Measurements from ENCODE around the gene GIN1. TPM values are rescaled to one million over a fixed set of nuclear protein-coding genes. Genes with fewer than 3 reads are reported as not detected.

The GIN1 gene
- total and polyA plus RNA-seq, 2 donors (not counting 1 experiment from before 2014, with no cell fraction given), result 4.0 to 7.6 TPM

DNA sequence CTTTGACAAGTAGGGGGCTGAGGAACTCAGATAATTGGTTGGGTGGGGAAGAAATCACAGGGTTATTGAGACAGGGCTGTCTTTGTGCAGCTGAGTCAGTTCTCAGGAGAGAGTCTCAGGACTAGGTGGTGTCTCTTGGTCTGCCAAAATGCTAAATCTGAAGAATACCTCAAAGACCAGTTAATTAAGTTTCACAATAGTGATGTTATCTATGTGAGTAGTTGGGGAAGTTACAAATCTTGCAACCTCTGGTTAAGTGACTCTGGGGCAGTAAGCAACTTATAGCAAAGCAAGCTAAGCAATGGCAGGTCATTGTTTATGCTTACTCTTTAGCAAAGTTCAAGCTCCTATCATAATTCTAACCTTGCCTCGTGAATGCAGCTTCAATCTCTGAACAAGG, 53.6 kb downstream of the GIN1 start:
- no peaks in the 10 kb centered on the region for H3K9me3 ChIP-seq (ENCODE audit: control insufficient read depth, insufficient read depth, low read depth, low read length)
- no peak for DNase-seq (ENCODE audit: low read depth in 2 of 2)

GRCh38 chr5:103060424-103060954, 59.4 kb downstream of the GIN1 start:
- DNase-seq (ENCODE audit: low read depth in 2 of 2), result no peak
- H2AFZ ChIP-seq (ENCODE audit: low read length), result no peak overlapping the region
- no peaks in the 10 kb centered on the region for H3K4me1 ChIP-seq (ENCODE audit: control insufficient read depth, extremely low read depth, insufficient read depth, low read length)
- H3K36me3 ChIP-seq (ENCODE audit: control insufficient read depth, insufficient read depth, low read length), result no peaks in the 10 kb centered on the region
- H3K79me2 ChIP-seq (ENCODE audit: control insufficient read depth, insufficient read depth, low read length), result no peaks in the 10 kb centered on the region
- H4K20me1 ChIP-seq (ENCODE audit: control insufficient read depth, extremely low read depth, insufficient read depth, low read length), result no peaks in the 10 kb centered on the region
- H3K9ac ChIP-seq (ENCODE audit: insufficient read depth, low read length), result no peak overlapping the region
- H3K4me3 ChIP-seq (replicated peaks in 1 of 4; ENCODE audit: control extremely low read depth in 1 of 4, insufficient read depth in 1 of 4, low read depth in 3 of 4, low read length in 4 of 4), result no peak overlapping the region
- no peak overlapping the region for H3K27ac ChIP-seq (ENCODE audit: insufficient read depth, low read length)
- TF ChIP-seq EZH2 (IDR thresholded peaks at IDR 0.05; ENCODE audit: low read length, missing control alignments) (no peak), CTCF (conservative IDR thresholded peaks at IDR 0.05 in 1 of 2, IDR thresholded peaks at IDR 0.05 in 1 of 2; ENCODE audit: low read depth in 1 of 2, low read length in 2 of 2) (no peak)
- no peaks in the 10 kb centered on the region for H3K9me3 ChIP-seq (ENCODE audit: control insufficient read depth, insufficient read depth, low read depth, low read length)
- no peaks in the 10 kb centered on the region for H3K27me3 ChIP-seq (ENCODE audit: control insufficient read depth, insufficient read depth, low read length)
- H3K4me2 ChIP-seq (ENCODE audit: extremely low read depth, insufficient read depth, low read length), result no peak overlapping the region

More for the DNA sequence above, 53.6 kb downstream of the GIN1 start:
- H3K27me3 ChIP-seq (ENCODE audit: control insufficient read depth, insufficient read depth, low read length), result no peaks in the 10 kb centered on the region
- no peak overlapping the region for H3K27ac ChIP-seq (ENCODE audit: insufficient read depth, low read length)
- no peaks in the 10 kb centered on the region for H4K20me1 ChIP-seq (ENCODE audit: control insufficient read depth, extremely low read depth, insufficient read depth, low read length)
- H3K79me2 ChIP-seq (ENCODE audit: control insufficient read depth, insufficient read depth, low read length), result no peaks in the 10 kb centered on the region
- H3K4me1 ChIP-seq (ENCODE audit: control insufficient read depth, extremely low read depth, insufficient read depth, low read length), result no peaks in the 10 kb centered on the region
- no peak overlapping the region for H2AFZ ChIP-seq (ENCODE audit: low read length)
- H3K36me3 ChIP-seq (ENCODE audit: control insufficient read depth, insufficient read depth, low read length), result no peaks in the 10 kb centered on the region
- no peak for TF ChIP-seq CTCF (conservative IDR thresholded peaks at IDR 0.05 in 1 of 2, IDR thresholded peaks at IDR 0.05 in 1 of 2; ENCODE audit: low read depth in 1 of 2, low read length in 2 of 2)
- TF ChIP-seq EZH2 (IDR thresholded peaks at IDR 0.05; ENCODE audit: low read length, missing control alignments), result no peak
- no peak overlapping the region for H3K9ac ChIP-seq (ENCODE audit: insufficient read depth, low read length)
- H3K4me3 ChIP-seq (replicated peaks in 1 of 4; ENCODE audit: control extremely low read depth in 1 of 4, insufficient read depth in 1 of 4, low read depth in 3 of 4, low read length in 4 of 4), result no peak overlapping the region
- no peak overlapping the region for H3K4me2 ChIP-seq (ENCODE audit: extremely low read depth, insufficient read depth, low read length)

DNA sequence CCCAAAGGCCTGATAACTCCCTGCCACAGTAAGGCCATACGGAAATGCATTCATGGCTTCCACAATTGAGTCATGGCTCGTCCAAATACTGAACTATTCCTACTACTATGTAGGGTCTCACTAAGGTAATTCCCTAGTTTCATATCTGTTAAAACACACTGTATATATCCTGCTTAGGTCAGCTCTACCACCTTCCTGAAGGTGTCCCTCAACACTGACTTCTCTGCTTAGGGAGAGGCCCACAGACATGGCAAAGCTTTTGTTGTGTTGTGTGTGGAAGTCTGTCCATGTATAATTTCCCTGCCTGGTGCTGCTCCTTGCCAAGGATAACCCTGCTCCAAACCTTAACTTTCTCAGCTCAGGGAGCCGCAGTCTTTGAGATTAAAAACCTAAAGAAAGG, 60.4 kb downstream of the GIN1 start:
- H3K4me3 ChIP-seq (replicated peaks in 1 of 4; ENCODE audit: control extremely low read depth in 1 of 4, insufficient read depth in 1 of 4, low read depth in 3 of 4, low read length in 4 of 4), result no peak overlapping the region
- H3K4me1 ChIP-seq (ENCODE audit: control insufficient read depth, extremely low read depth, insufficient read depth, low read length), result no peaks in the 10 kb centered on the region
- H4K20me1 ChIP-seq (ENCODE audit: control insufficient read depth, extremely low read depth, insufficient read depth, low read length), result no peaks in the 10 kb centered on the region
- no peak for TF ChIP-seq EZH2 (IDR thresholded peaks at IDR 0.05; ENCODE audit: low read length, missing control alignments)
- no peak for TF ChIP-seq CTCF (conservative IDR thresholded peaks at IDR 0.05 in 1 of 2, IDR thresholded peaks at IDR 0.05 in 1 of 2; ENCODE audit: low read depth in 1 of 2, low read length in 2 of 2)
- no peak overlapping the region for H2AFZ ChIP-seq (ENCODE audit: low read length)
- H3K79me2 ChIP-seq (ENCODE audit: control insufficient read depth, insufficient read depth, low read length), result no peaks in the 10 kb centered on the region
- no peak for DNase-seq (ENCODE audit: low read depth in 2 of 2)
- no peaks in the 10 kb centered on the region for H3K9me3 ChIP-seq (ENCODE audit: control insufficient read depth, insufficient read depth, low read depth, low read length)
- H3K36me3 ChIP-seq (ENCODE audit: control insufficient read depth, insufficient read depth, low read length), result no peaks in the 10 kb centered on the region
- no peak overlapping the region for H3K9ac ChIP-seq (ENCODE audit: insufficient read depth, low read length)
- no peak overlapping the region for H3K27ac ChIP-seq (ENCODE audit: insufficient read depth, low read length)
- H3K4me2 ChIP-seq (ENCODE audit: extremely low read depth, insufficient read depth, low read length), result no peak overlapping the region
- no peaks in the 10 kb centered on the region for H3K27me3 ChIP-seq (ENCODE audit: control insufficient read depth, insufficient read depth, low read length)
